Esophagus mucosa (tissue), 1 donor: Measurements from ENCODE around the gene TTLL11. TPM values are rescaled to one million over a fixed set of nuclear protein-coding genes. Genes with fewer than 3 reads are reported as not detected.

ENCODE experiments used
- ATAC-seq: fragments of 200-7000 bp; cut with Tn5 transposase; one replicate; pipeline ENCODE4 v1.9.1; 2020
- total RNA-seq: library from RNA; stranded (reverse); gene quantifications from one replicate; pipeline ENCODE4 v1.2.4, GENCODE V29; 2023
- donor health status: DM: yes; HTN: yes; CAD: no.

The TTLL11 gene
- total RNA-seq, 1 donor from 2014 or later = 3.1 TPM

GRCh38 chr9:121844562-121844961, 248.5 kb downstream of the TTLL11 start:
- ATAC-seq = no peak

GRCh38 chr9:121844098-121844497, 249.0 kb downstream of the TTLL11 start:
- ATAC-seq = no peak

GRCh38 chr9:121842612-121842978, 250.5 kb downstream of the TTLL11 start:
- ATAC-seq = no peak

GRCh38 chr9:121841771-121842611, 251.1 kb downstream of the TTLL11 start:
- ATAC-seq = no peak

- no peak for ATAC-seq
These were observed 252.0 kb downstream of the TTLL11 start for GRCh38 chr9:121840838-121841760.

GRCh38 chr9:121839726-121840500, 253.2 kb downstream of the TTLL11 start:
- ATAC-seq = no peak

GRCh38 chr9:121838746-121839669, 254.1 kb downstream of the TTLL11 start:
- no peak for ATAC-seq

GRCh38 chr9:121837113-121837961, 255.8 kb downstream of the TTLL11 start:
- no peak for ATAC-seq

- ATAC-seq = no peak
These were observed 256.7 kb downstream of the TTLL11 start for GRCh38 chr9:121836366-121836885.

- no peak for ATAC-seq
These were observed 257.3 kb downstream of the TTLL11 start for GRCh38 chr9:121835587-121836365.

- ATAC-seq = no peak
These were observed 260.0 kb downstream of the TTLL11 start for GRCh38 chr9:121833061-121833460.

- no peak for ATAC-seq
These were observed 261.2 kb downstream of the TTLL11 start for GRCh38 chr9:121831869-121832268.

GRCh38 chr9:121830441-121831140, 262.5 kb downstream of the TTLL11 start:
- ATAC-seq = no peak

GRCh38 chr9:121827251-121827967, 265.7 kb downstream of the TTLL11 start:
- no peak for ATAC-seq

GRCh38 chr9:121826711-121827110, 266.4 kb downstream of the TTLL11 start:
- ATAC-seq = no peak

- no peak for ATAC-seq
These were observed 267.9 kb downstream of the TTLL11 start for GRCh38 chr9:121825031-121825691.

- no peak for ATAC-seq
These were observed 268.5 kb downstream of the TTLL11 start for GRCh38 chr9:121824651-121825030.
